ENCODE measurements around the gene LDLRAD3.
A peak's percentile ranks its signal among the peaks of the same experiment; 100 is the strongest.

Gene LDLRAD3

GRCh38 chr11:36073411-36074203 lies 129.7 kb downstream of the LDLRAD3 start:
- peak overlapping the region; percentile 82 for H3K9ac ChIP-seq (ENCODE audit: low read depth, low read length)
- H3K36me3 ChIP-seq (ENCODE audit: insufficient read depth, low read length), result no peaks in the 10 kb centered on the region
- H3K9me3 ChIP-seq (replicated peaks; ENCODE audit: low read length), result no peaks in the 10 kb centered on the region
- peak overlapping the region; percentile 10 for H3K4me3 ChIP-seq (ENCODE audit: low read length)
- peaks cover 47% of the 10 kb centered on the region for H3K4me1 ChIP-seq (ENCODE audit: control insufficient read depth, insufficient read depth, low read length)
- H3K4me2 ChIP-seq (ENCODE audit: low read length), result peak overlapping the region; percentile 65
- no peaks in the 10 kb centered on the region for H3K27me3 ChIP-seq (ENCODE audit: control insufficient read depth, insufficient read depth, low read length)

DNA sequence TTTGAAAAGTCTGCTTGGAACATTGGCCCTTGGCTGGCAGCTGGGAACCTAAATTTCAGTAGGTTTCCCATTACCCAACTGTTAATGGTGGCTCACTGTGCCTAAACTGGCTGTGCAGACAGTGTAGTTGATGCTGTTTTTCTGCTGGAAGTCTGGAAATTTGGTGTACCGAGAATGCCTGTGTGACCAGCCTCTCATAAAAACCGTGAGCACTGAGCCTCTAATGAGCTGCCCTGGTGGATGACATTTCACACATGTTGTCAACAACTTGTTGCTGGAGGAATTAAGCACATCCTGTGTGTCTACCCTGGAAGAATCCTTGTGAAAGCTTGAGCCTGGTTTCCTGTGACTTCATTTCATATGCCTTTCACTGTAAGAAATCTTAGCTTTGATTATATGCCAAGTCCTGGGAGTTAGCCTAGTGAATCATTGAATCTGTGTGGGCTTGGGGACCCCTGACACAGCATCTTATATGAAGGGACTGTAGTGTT lies 131.1 kb downstream of the LDLRAD3 start:
- H3K4me1 ChIP-seq (ENCODE audit: control insufficient read depth, insufficient read depth, low read length), result peaks cover 47% of the 10 kb centered on the region
- H3K4me2 ChIP-seq (ENCODE audit: low read length), result peak overlapping the region; percentile 31
- H3K9ac ChIP-seq (ENCODE audit: low read depth, low read length), result peak overlapping the region; percentile 63
- H3K9me3 ChIP-seq (replicated peaks; ENCODE audit: low read length), result no peaks in the 10 kb centered on the region
- H3K36me3 ChIP-seq (ENCODE audit: insufficient read depth, low read length), result no peaks in the 10 kb centered on the region
- peak overlapping the region; percentile 1 for H3K4me3 ChIP-seq (ENCODE audit: low read length)
- H3K27me3 ChIP-seq (ENCODE audit: control insufficient read depth, insufficient read depth, low read length), result no peaks in the 10 kb centered on the region

- H3K9ac ChIP-seq (ENCODE audit: low read depth, low read length), result no peak overlapping the region
- peaks cover 42% of the 10 kb centered on the region for H3K4me1 ChIP-seq (ENCODE audit: control insufficient read depth, insufficient read depth, low read length)
- no peak overlapping the region for H3K4me3 ChIP-seq (ENCODE audit: low read length)
- H3K9me3 ChIP-seq (replicated peaks; ENCODE audit: low read length), result no peaks in the 10 kb centered on the region
- peaks cover 5% of the 10 kb centered on the region for H3K36me3 ChIP-seq (ENCODE audit: insufficient read depth, low read length)
- no peak overlapping the region for H3K4me2 ChIP-seq (ENCODE audit: low read length)
- no peaks in the 10 kb centered on the region for H3K27me3 ChIP-seq (ENCODE audit: control insufficient read depth, insufficient read depth, low read length)
These were observed 133.5 kb downstream of the LDLRAD3 start for GRCh38 chr11:36077368-36077767.

GRCh38 chr11:36077886-36078685 lies 134.2 kb downstream of the LDLRAD3 start:
- Histone ChIP-seq H3K9ac (ENCODE audit: low read depth, low read length) (no peak overlapping the region), H3K4me3 (ENCODE audit: low read length) (no peak overlapping the region), H3K27me3 (ENCODE audit: control insufficient read depth, insufficient read depth, low read length) (no peaks in the 10 kb centered on the region), H3K36me3 (ENCODE audit: insufficient read depth, low read length) (peaks cover 12% of the 10 kb centered on the region), H3K9me3 (replicated peaks; ENCODE audit: low read length) (no peaks in the 10 kb centered on the region), H3K4me1 (ENCODE audit: control insufficient read depth, insufficient read depth, low read length) (peaks cover 35% of the 10 kb centered on the region), H3K4me2 (ENCODE audit: low read length) (no peak overlapping the region)

DNA sequence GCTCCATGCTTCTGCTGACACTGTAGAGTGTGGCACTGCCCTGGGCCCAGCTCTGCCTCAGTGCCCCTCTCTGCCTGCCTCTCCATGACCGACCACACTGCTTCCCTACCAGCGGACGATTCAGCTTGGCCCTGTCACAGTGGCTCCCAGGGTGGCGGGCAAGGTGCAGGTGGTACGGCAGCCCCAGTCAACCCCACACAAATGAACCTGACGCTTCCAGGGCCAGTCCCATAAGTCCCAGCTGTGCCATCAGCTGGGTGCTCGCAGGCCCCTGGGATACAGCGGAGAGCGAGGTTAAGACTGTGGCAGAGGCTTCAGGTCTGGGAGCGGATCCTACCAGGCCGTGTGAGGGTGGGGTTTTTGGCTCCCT lies 134.8 kb downstream of the LDLRAD3 start:
- Histone ChIP-seq H3K36me3 (ENCODE audit: insufficient read depth, low read length) (peaks cover 15% of the 10 kb centered on the region), H3K4me1 (ENCODE audit: control insufficient read depth, insufficient read depth, low read length) (peaks cover 29% of the 10 kb centered on the region), H3K4me2 (ENCODE audit: low read length) (no peak overlapping the region), H3K27me3 (ENCODE audit: control insufficient read depth, insufficient read depth, low read length) (no peaks in the 10 kb centered on the region), H3K9me3 (replicated peaks; ENCODE audit: low read length) (no peaks in the 10 kb centered on the region), H3K4me3 (ENCODE audit: low read length) (no peak overlapping the region), H3K9ac (ENCODE audit: low read depth, low read length) (no peak overlapping the region)

DNA sequence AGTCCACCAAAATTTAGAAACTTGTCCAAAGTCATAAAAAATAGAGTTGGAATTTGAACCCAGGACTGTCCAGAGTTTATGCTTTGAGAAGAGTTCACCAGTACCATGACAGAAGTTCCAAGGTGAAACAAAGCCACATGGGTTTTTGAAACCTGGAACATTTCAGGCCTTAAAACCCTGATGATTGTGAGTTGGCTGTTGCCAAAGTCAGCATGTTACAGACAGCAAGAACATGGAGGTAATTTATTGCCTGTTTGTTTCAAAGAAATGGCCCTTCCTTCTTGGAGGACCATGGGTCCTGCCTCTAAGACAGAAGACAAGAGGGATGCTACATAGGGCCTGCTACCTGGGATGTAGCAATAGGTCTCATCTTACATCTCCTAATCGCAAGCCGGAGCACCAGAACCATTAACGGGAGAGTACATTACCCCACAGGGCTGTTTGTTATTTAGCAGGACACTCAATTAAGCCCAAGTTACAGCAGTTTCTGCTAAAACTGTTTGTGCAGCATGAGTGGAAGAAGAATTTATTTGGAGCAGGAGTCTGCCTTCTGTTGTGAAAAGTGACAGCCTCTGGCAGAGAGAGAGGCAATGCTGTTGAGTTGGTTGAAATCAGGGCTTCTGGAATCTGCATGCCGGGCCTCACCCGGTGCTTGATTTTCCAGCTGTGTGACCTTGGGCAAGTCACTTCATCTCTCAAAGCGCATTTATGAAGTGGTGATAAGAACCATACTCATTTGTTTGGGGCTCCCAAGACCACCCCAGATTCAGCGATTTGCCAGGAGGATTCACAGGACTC lies 136.2 kb downstream of the LDLRAD3 start:
- no peak overlapping the region for H3K9ac ChIP-seq (ENCODE audit: low read depth, low read length)
- H3K9me3 ChIP-seq (replicated peaks; ENCODE audit: low read length), result no peaks in the 10 kb centered on the region
- no peaks in the 10 kb centered on the region for H3K27me3 ChIP-seq (ENCODE audit: control insufficient read depth, insufficient read depth, low read length)
- no peak overlapping the region for H3K4me2 ChIP-seq (ENCODE audit: low read length)
- peaks cover 20% of the 10 kb centered on the region for H3K36me3 ChIP-seq (ENCODE audit: insufficient read depth, low read length)
- peaks cover 15% of the 10 kb centered on the region for H3K4me1 ChIP-seq (ENCODE audit: control insufficient read depth, insufficient read depth, low read length)
- no peak overlapping the region for H3K4me3 ChIP-seq (ENCODE audit: low read length)

DNA sequence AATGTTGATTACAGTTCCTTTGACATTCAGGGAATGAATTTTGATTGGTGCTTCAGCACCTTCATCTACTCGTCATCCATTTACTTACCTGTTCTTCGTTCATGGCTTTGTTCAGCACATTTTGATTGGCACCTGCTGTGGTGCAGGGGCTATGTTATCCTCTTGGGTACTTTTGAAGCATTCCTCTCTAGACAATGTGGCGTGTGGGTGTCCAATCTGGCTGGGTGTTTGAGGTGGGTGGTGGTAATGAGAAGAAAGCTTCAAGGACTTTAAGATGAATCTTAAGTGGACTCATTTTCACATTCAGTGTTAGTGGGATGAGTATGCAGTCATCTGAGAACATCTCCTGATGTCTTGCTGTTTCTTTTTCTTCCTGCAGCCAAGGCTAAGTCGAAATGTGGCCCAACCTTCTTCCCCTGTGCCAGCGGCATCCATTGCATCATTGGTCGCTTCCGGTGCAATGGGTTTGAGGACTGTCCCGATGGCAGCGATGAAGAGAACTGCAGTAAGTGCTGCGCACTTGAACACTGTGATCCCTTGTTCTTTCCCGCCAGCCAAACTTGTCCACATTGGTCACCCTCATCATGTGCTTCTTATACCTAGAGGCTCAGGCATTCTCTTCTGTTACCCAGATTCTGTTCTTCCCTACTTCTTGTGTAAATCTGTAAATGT lies 137.5 kb downstream of the LDLRAD3 start:
- Histone ChIP-seq H3K9ac (ENCODE audit: low read depth, low read length) (no peak overlapping the region), H3K4me3 (ENCODE audit: low read length) (no peak overlapping the region), H3K27me3 (ENCODE audit: control insufficient read depth, insufficient read depth, low read length) (no peaks in the 10 kb centered on the region), H3K4me2 (ENCODE audit: low read length) (no peak overlapping the region), H3K36me3 (ENCODE audit: insufficient read depth, low read length) (peaks cover 25% of the 10 kb centered on the region), H3K4me1 (ENCODE audit: control insufficient read depth, insufficient read depth, low read length) (peaks cover 6% of the 10 kb centered on the region), H3K9me3 (replicated peaks; ENCODE audit: low read length) (no peaks in the 10 kb centered on the region)

DNA sequence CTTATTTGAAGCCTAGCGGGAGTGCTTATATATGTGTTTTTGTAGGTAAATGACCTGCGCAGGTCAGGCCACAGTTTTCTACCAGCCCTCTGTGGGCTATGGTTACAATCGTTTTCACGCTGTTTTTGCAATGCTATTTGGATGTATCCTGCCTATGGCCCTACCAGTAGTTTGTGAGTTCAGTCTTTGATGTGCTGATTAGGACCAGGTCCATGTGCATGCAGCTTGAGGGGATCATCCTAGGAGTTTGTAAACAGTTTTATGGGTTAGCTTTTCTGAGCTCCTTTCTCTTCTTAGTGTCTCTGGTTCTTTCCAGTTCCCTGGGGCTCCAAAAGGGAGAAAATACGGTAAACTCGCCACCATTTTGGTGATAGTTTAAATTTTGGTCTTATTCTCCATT lies 142.5 kb downstream of the LDLRAD3 start:
- H3K4me2 ChIP-seq (ENCODE audit: low read length), result no peak overlapping the region
- H3K27me3 ChIP-seq (ENCODE audit: control insufficient read depth, insufficient read depth, low read length), result no peaks in the 10 kb centered on the region
- peaks cover 30% of the 10 kb centered on the region for H3K36me3 ChIP-seq (ENCODE audit: insufficient read depth, low read length)
- H3K4me3 ChIP-seq (ENCODE audit: low read length), result no peak overlapping the region
- H3K9ac ChIP-seq (ENCODE audit: low read depth, low read length), result no peak overlapping the region
- H3K4me1 ChIP-seq (ENCODE audit: control insufficient read depth, insufficient read depth, low read length), result peaks cover 27% of the 10 kb centered on the region
- no peaks in the 10 kb centered on the region for H3K9me3 ChIP-seq (replicated peaks; ENCODE audit: low read length)

DNA sequence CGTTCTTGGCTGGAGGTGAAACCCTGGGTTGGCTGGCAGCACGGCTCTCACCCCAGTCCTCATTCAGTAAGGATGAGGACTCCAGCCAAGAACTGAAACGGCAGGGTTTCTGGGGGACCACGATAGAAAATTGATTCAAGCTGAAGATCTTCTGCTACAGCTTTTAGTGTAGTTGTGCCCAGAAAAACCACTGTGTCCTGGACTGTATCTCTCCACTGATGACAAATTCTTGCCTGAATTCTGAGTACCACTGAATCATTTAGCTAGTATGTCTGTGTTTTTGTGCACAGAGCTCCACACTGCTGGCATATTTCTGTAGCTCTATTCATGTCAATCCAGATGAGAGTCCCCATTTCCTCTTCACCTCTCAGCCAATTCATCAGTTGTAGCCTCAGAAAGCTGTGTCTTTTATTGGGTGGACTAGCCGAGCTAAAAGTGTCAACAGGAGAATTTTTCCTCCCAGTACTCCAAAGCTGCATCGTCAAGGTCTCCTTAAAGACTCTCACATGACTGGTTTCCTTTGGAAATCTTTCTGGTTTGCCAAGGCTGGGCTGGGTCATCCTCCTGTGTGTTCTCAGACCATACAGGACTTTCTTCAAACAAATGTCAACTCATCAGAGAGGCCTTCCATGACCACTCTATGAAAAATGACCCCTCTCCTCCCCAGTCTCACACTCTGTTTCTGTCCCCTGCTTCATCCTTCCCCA lies 144.6 kb downstream of the LDLRAD3 start:
- Histone ChIP-seq H3K4me3 (ENCODE audit: low read length) (no peak overlapping the region), H3K4me1 (ENCODE audit: control insufficient read depth, insufficient read depth, low read length) (peaks cover 44% of the 10 kb centered on the region), H3K36me3 (ENCODE audit: insufficient read depth, low read length) (peaks cover 15% of the 10 kb centered on the region), H3K4me2 (ENCODE audit: low read length) (no peak overlapping the region), H3K9ac (ENCODE audit: low read depth, low read length) (peak overlapping the region; percentile 18), H3K9me3 (replicated peaks; ENCODE audit: low read length) (no peaks in the 10 kb centered on the region), H3K27me3 (ENCODE audit: control insufficient read depth, insufficient read depth, low read length) (no peaks in the 10 kb centered on the region)

DNA sequence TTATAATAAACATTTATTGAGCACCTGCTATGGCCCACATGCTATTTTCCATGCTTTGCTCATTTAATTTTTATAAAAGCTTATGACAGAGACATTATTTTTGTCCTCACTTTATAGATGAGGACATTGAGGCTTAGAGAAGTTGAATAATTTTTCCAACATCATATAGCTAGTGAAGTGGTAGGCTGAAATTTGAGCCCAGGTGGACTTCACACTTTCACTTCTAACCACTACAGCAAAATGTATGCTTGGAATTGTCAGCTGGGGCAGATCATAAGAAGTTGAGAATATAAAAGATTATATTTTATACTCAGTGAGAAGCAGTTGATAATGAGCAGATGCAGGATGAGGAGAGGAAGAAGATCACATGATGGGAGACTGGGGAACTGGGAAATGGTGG lies 146.1 kb downstream of the LDLRAD3 start:
- H3K9ac ChIP-seq (ENCODE audit: low read depth, low read length), result no peak overlapping the region
- no peak overlapping the region for H3K4me2 ChIP-seq (ENCODE audit: low read length)
- no peaks in the 10 kb centered on the region for H3K9me3 ChIP-seq (replicated peaks; ENCODE audit: low read length)
- H3K36me3 ChIP-seq (ENCODE audit: insufficient read depth, low read length), result peaks cover 18% of the 10 kb centered on the region
- peaks cover 44% of the 10 kb centered on the region for H3K4me1 ChIP-seq (ENCODE audit: control insufficient read depth, insufficient read depth, low read length)
- H3K27me3 ChIP-seq (ENCODE audit: control insufficient read depth, insufficient read depth, low read length), result no peaks in the 10 kb centered on the region
- H3K4me3 ChIP-seq (ENCODE audit: low read length), result no peak overlapping the region
